HG02759 (cell line): ENCODE measurements around the gene MRPS31.
"Not testable (repeated sequence)": the region's sequence is repeated elsewhere in the genome, so short reads cannot be mapped to it uniquely, and the experiment has no call there.

Experiments used
- ATAC-seq: cut with Tn5 transposase; IDR thresholded peaks from one replicate; pipeline ENCODE4 v1.9.1; 2021; ENCODE audit warnings: mild to moderate bottlenecking, moderate library complexity; ENCODE audit not compliant: unreplicated experiment

Gene MRPS31

GRCh38 chr13:40790154-40790616 is 19.2 kb upstream of the MRPS31 start:
- no peak for ATAC-seq

GRCh38 chr13:40789275-40790153 is 18.5 kb upstream of the MRPS31 start, which contains the start of gene SLC25A15:
SLC25A15 (plus strand) TSS chr13:40789611; CDS start chr13:40793227, 3,616 bp downstream.
- ATAC-seq, result peak; percentile 93

- ATAC-seq, result not testable (repeated sequence)
These were observed 17.7 kb upstream of the MRPS31 start for GRCh38 chr13:40788540-40789274.

- no peak for ATAC-seq
These were observed 16.1 kb upstream of the MRPS31 start for GRCh38 chr13:40787062-40787461.

GRCh38 chr13:40786568-40786996 is 15.6 kb upstream of the MRPS31 start:
- ATAC-seq, result no peak

- no peak for ATAC-seq
These were observed 13.6 kb upstream of the MRPS31 start for GRCh38 chr13:40784540-40784939.

GRCh38 chr13:40782971-40783370 is 12.0 kb upstream of the MRPS31 start:
- not testable (repeated sequence) for ATAC-seq

GRCh38 chr13:40781717-40782116 is 10.7 kb upstream of the MRPS31 start:
- no peak for ATAC-seq

GRCh38 chr13:40780822-40781401 is 9.9 kb upstream of the MRPS31 start:
- no peak for ATAC-seq

- no peak for ATAC-seq
These were observed 8.9 kb upstream of the MRPS31 start for GRCh38 chr13:40779796-40780285.

- ATAC-seq, result no peak
These were observed 8.1 kb upstream of the MRPS31 start for GRCh38 chr13:40779049-40779448.

- no peak for ATAC-seq
These were observed 6.8 kb upstream of the MRPS31 start for GRCh38 chr13:40777809-40778175.

- peak; percentile 82 for ATAC-seq
These were observed 6.3 kb upstream of the MRPS31 start for GRCh38 chr13:40777166-40777808.

- ATAC-seq, result peak; percentile 67
These were observed 5.7 kb upstream of the MRPS31 start for GRCh38 chr13:40776681-40777165.

GRCh38 chr13:40776232-40776631 is 5.2 kb upstream of the MRPS31 start:
- no peak for ATAC-seq

- no peak for ATAC-seq
These were observed 3.7 kb upstream of the MRPS31 start for GRCh38 chr13:40774672-40775071.

GRCh38 chr13:40772765-40773473 is 1.9 kb upstream of the MRPS31 start:
- no peak for ATAC-seq

- no peak for ATAC-seq
These were observed 419 bp downstream of the MRPS31 start for GRCh38 chr13:40770609-40770933.

GRCh38 chr13:40769970-40770369 is 1.0 kb downstream of the MRPS31 start:
- ATAC-seq, result no peak

GRCh38 chr13:40765602-40766001 is 5.4 kb downstream of the MRPS31 start:
- ATAC-seq, result no peak
